Tibial nerve (tissue), 4 donors: ENCODE data around the gene DRD3. TPM values are rescaled to one million over a fixed set of nuclear protein-coding genes. Genes with fewer than 3 reads are reported as not detected.

Experiments used
- DNase-seq, 2 donors: peaks; one replicate each; pipeline ENCODE4 v3.0.0-alpha.2; 2019; ENCODE audit warnings: low spot score in 2 of 2
- H3K27ac ChIP-seq, 4 donors: fragments of 200-600 bp; sonication (generic) in 3 of 4; one replicate each; pipeline ENCODE4 v1.5.1; 2017 to 2019; ENCODE audit warnings: mild to moderate bottlenecking in 1 of 4
- H3K27me3 ChIP-seq, 2 donors: fragments of 200-600 bp; sonication (generic) in 1 of 2; one replicate each; pipeline versions ENCODE4 v1.5.1 to v1.6.0; 2017 to 2019
- H3K36me3 ChIP-seq, 3 donors: fragments of 200-600 bp; sonication (generic); one replicate each; pipeline ENCODE4 v1.5.1; 2018 to 2019
- H3K4me1 ChIP-seq, 4 donors: fragments of 200-600 bp; sonication (generic) in 3 of 4; one replicate each; pipeline ENCODE4 v1.5.1; 2017 to 2019
- H3K4me3 ChIP-seq, 4 donors: fragments of 200-600 bp; sonication (generic) in 3 of 4; one replicate each; pipeline ENCODE4 v1.5.1; 2017 to 2019; ENCODE audit warnings: mild to moderate bottlenecking in 1 of 4, moderate library complexity in 1 of 4
- H3K9me3 ChIP-seq, 4 donors: fragments of 200-600 bp; sonication (generic) in 3 of 4; one replicate each; pipeline ENCODE4 v1.5.1; 2017 to 2019
- CTCF ChIP-seq, 5 experiments: fragments of 200-600 bp in 3 of 5; fragments of 450-650 bp in 2 of 5; sonication (generic) in 3 of 5; IDR thresholded peaks; one replicate each; pipeline ENCODE4 v1.5.1; 2016 to 2019; ENCODE audit warnings: antibody characterized with exemption in 5 of 5, mild to moderate bottlenecking in 3 of 5, moderate library complexity in 2 of 5
- EP300 ChIP-seq, 2 donors: sonication (generic); formaldehyde crosslinking; IDR thresholded peaks; one replicate each; pipeline ENCODE4 v1.6.1; 2017; ENCODE audit warnings: antibody characterized with exemption in 2 of 2, mild to moderate bottlenecking in 1 of 2
- POLR2A ChIP-seq, 2 donors: fragments of 450-650 bp; IDR thresholded peaks; one replicate each; pipeline ENCODE4 v1.6.1; 2017; ENCODE audit warnings: antibody characterized with exemption in 2 of 2, mild to moderate bottlenecking in 2 of 2, moderate library complexity in 2 of 2
- WGBS, 2 donors: methylation state at CpG; one replicate each; pipeline ENCODE4 v1.1.5; 2018; 5-methylcytosine and 5-hydroxymethylcytosine counted together
- total RNA-seq, 4 donors: library from RNA; depleted of rRNA; stranded (reverse); fragments of >200 nt; gene quantifications; one replicate each; pipeline ENCODE4 v1.1.0, GENCODE V29; 2016

Gene DRD3
- total RNA-seq, 4 donors from 2014 or later, result not detected

- Histone ChIP-seq H3K4me1 (no peaks in the 10 kb centered on the region), H3K27ac (no peak overlapping the region), H3K9me3 (no peaks in the 10 kb centered on the region), H3K36me3 (no peaks in the 10 kb centered on the region), H3K27me3 (no peaks in the 10 kb centered on the region), H3K4me3 (no peak overlapping the region)
- no peak for DNase-seq
- no peak for TF ChIP-seq CTCF (IDR thresholded peaks at IDR 0.05)
- no peak for TF ChIP-seq EP300 (IDR thresholded peaks at IDR 0.05)
- no peak for TF ChIP-seq POLR2A (IDR thresholded peaks at IDR 0.05)
- WGBS, 2 donors, result 71 to 73% methylated on average over 3 of the region's 3 CpGs
Measured at GRCh38 chr3:114175204-114175987, 3.5 kb downstream of the DRD3 start.

- WGBS, 2 donors, result 89 to 90% methylated on average over 7 of the region's 7 CpGs
Measured at GRCh38 chr3:114171677-114172076, 7.2 kb downstream of the DRD3 start.

GRCh38 chr3:114168150-114168549 lies 10.7 kb downstream of the DRD3 start:
- Histone ChIP-seq H3K4me1 (no peaks in the 10 kb centered on the region), H3K36me3 (no peaks in the 10 kb centered on the region), H3K27ac (no peak overlapping the region), H3K27me3 (no peaks in the 10 kb centered on the region), H3K4me3 (no peak overlapping the region), H3K9me3 (no peaks in the 10 kb centered on the region)
- TF ChIP-seq EP300 (IDR thresholded peaks at IDR 0.05), result no peak
- no peak for TF ChIP-seq POLR2A (IDR thresholded peaks at IDR 0.05)
- TF ChIP-seq CTCF (IDR thresholded peaks at IDR 0.05), result no peak
- DNase-seq, result no peak
- 23 to 28% methylated on average over 2 of the region's 2 CpGs for WGBS, 2 donors

More at GRCh38 chr3:114171677-114172076, 7.2 kb downstream of the DRD3 start:
- Histone ChIP-seq H3K9me3 (no peaks in the 10 kb centered on the region), H3K27ac (no peak overlapping the region), H3K4me1 (no peaks in the 10 kb centered on the region), H3K4me3 (no peak overlapping the region), H3K27me3 (no peaks in the 10 kb centered on the region), H3K36me3 (no peaks in the 10 kb centered on the region)
- no peak for TF ChIP-seq POLR2A (IDR thresholded peaks at IDR 0.05)
- no peak for TF ChIP-seq EP300 (IDR thresholded peaks at IDR 0.05)
- no peak for TF ChIP-seq CTCF (IDR thresholded peaks at IDR 0.05)
- no peak for DNase-seq

- TF ChIP-seq CTCF (IDR thresholded peaks at IDR 0.05), result no peak
- TF ChIP-seq EP300 (IDR thresholded peaks at IDR 0.05), result no peak
- DNase-seq, result no peak
- H3K9me3 ChIP-seq, result no peaks in the 10 kb centered on the region
- no peak overlapping the region for H3K4me3 ChIP-seq
- no peaks in the 10 kb centered on the region for H3K36me3 ChIP-seq
- H3K4me1 ChIP-seq, result peaks cover 0 to under 1% (median 0%) of the 10 kb centered on the region in 4 donors
- H3K27me3 ChIP-seq, result no peaks in the 10 kb centered on the region
- 54 to 55% methylated on average over 1 of the region's 1 CpG for WGBS, 2 donors
- H3K27ac ChIP-seq, result no peak overlapping the region
Measured at GRCh38 chr3:114157321-114157720, 21.5 kb downstream of the DRD3 start.

GRCh38 chr3:114155370-114155821 lies 23.5 kb downstream of the DRD3 start:
- Histone ChIP-seq H3K4me1 (peaks cover 0 to 4% (median 0%) of the 10 kb centered on the region in 4 donors), H3K27me3 (no peaks in the 10 kb centered on the region), H3K36me3 (no peaks in the 10 kb centered on the region), H3K9me3 (no peaks in the 10 kb centered on the region), H3K27ac (no peak overlapping the region), H3K4me3 (no peak overlapping the region)
- TF ChIP-seq CTCF (IDR thresholded peaks at IDR 0.05), result peak in 1 of 5 experiments; percentile 14
- TF ChIP-seq EP300 (IDR thresholded peaks at IDR 0.05), result no peak
- no peak for TF ChIP-seq POLR2A (IDR thresholded peaks at IDR 0.05)
- DNase-seq, result peak in 1 of 2 donors; percentile 8
- WGBS, 2 donors, result 84 to 88% methylated on average over 9 of the region's 9 CpGs
